ENCODE data around the gene GRIN2C. TPM values are rescaled to one million over a fixed set of nuclear protein-coding genes. Genes with fewer than 3 reads are reported as not detected.

Gene GRIN2C
- total RNA-seq, 1 experiment from 2014 or later = 0.44 TPM

GRCh38 chr17:74807441-74807840 lies 52.2 kb downstream of the GRIN2C start:
- no peak overlapping the region for H2AK5ac ChIP-seq (ENCODE audit: insufficient read length, low read length)
- H2BK15ac ChIP-seq (ENCODE audit: low read depth, low read length) = no peak overlapping the region
- H3K9ac ChIP-seq (ENCODE audit: extremely low read depth, insufficient read length, low read length) = no peak overlapping the region
- H3K14ac ChIP-seq (ENCODE audit: insufficient read depth, low read length) = no peak overlapping the region
- H4K8ac ChIP-seq (replicated peaks; ENCODE audit: insufficient read length, low read depth, low read length) = no peak overlapping the region
- no peaks in the 10 kb centered on the region for H3K9me3 Mint-ChIP-seq
- H3T11ph ChIP-seq (ENCODE audit: low read length) = no peak overlapping the region
- peaks cover 0 to 11% (median 3%) of the 10 kb centered on the region in 3 experiments; a peak in 2 of 7 replicates for H3K36me3 Mint-ChIP-seq (ENCODE audit: insufficient read depth in 1 of 3, low read depth in 3 of 3)
- no peak overlapping the region for H2BK5ac ChIP-seq (ENCODE audit: insufficient read length, low read length)
- H3K27me3 Mint-ChIP-seq (ENCODE audit: low read depth) = peaks cover 14% of the 10 kb centered on the region
- H4K20me1 ChIP-seq (ENCODE audit: control insufficient read depth, insufficient read depth, insufficient read length) = no peaks in the 10 kb centered on the region
- H3K27ac ChIP-seq (ENCODE audit: insufficient read length, low read depth, low read length) = no peak overlapping the region
- H3K4me2 ChIP-seq (ENCODE audit: insufficient read depth, insufficient read length, low read length) = no peak overlapping the region
- H3K27me3 ChIP-seq (ENCODE audit: insufficient read depth, low read length) = no peaks in the 10 kb centered on the region
- H2BK20ac ChIP-seq (ENCODE audit: low read depth, low read length, poor library complexity, severe bottlenecking) = no peak overlapping the region
- H4K91ac ChIP-seq (ENCODE audit: insufficient read length, low read depth, low read length) = no peak overlapping the region
- H3K18ac ChIP-seq (ENCODE audit: insufficient read length, low read depth, low read length) = no peak overlapping the region
- no peak overlapping the region for H3K4me3 Mint-ChIP-seq
- TF ChIP-seq CTCF (conservative IDR thresholded peaks at IDR 0.05) = no peak
- H3K4ac ChIP-seq (ENCODE audit: low read depth, low read length) = no peak overlapping the region
- H3K79me2 ChIP-seq (ENCODE audit: insufficient read depth, low read length) = no peaks in the 10 kb centered on the region
- peaks cover 4 to 5% of the 10 kb centered on the region in 2 experiments; a peak in 2 of 4 replicates for H3K4me1 Mint-ChIP-seq
- H3K23ac ChIP-seq (ENCODE audit: insufficient read length, low read depth, low read length) = no peak overlapping the region
- H3K56ac ChIP-seq (ENCODE audit: insufficient read length, low read depth, low read length) = no peak overlapping the region
- no peak overlapping the region; a peak in 1 of 7 replicates for H3K27ac Mint-ChIP-seq
- H3K23me2 ChIP-seq (ENCODE audit: insufficient read length, low read depth, low read length, poor library complexity, severe bottlenecking) = no peaks in the 10 kb centered on the region
- H2AFZ ChIP-seq (ENCODE audit: low read length) = no peak overlapping the region
- H2BK120ac ChIP-seq (ENCODE audit: low read depth, low read length, poor library complexity, severe bottlenecking) = no peak overlapping the region
- DNase-seq = no peak
- H3K9me3 ChIP-seq (ENCODE audit: control insufficient read depth, low read depth, low read length) = no peaks in the 10 kb centered on the region
- H3K4me1 ChIP-seq (ENCODE audit: insufficient read depth, low read length) = no peaks in the 10 kb centered on the region
- no peak overlapping the region for H2BK12ac ChIP-seq (ENCODE audit: insufficient read length, low read depth, low read length)
- no CpG with 5 or more reads among the region's 13 CpGs for WGBS (ENCODE audit: extremely low coverage, insufficient read length, low lambda C conversion rate)
- no peaks in the 10 kb centered on the region for H3K79me1 ChIP-seq (ENCODE audit: insufficient read depth, low read depth, low read length, poor library complexity, severe bottlenecking)
- H4K5ac ChIP-seq (ENCODE audit: insufficient read length, low read depth, low read length) = no peak overlapping the region

Data from H9 (cell line).